GM13977 (cell line): Measurements from ENCODE around the gene CACNA2D1.

Source experiments
- DNase-seq: peaks from one replicate; pipeline ENCODE4 v3.0.0; 2012; ENCODE audit warnings: low spot score
- CTCF ChIP-seq: IDR thresholded peaks from 2 replicates; pipeline ENCODE4 v1.5.1; 2012; ENCODE audit warnings: mild to moderate bottlenecking, control low read depth; ENCODE audit not compliant: insufficient read depth; ENCODE audit errors: extremely low read depth, missing control alignments
- in situ Hi-C: fragments of 300-500 bp; cut with MboI; formaldehyde crosslinking; loops from one replicate; pipeline ENCODE4 v1.12.0; 2022; ENCODE audit warnings: low sequenced_read_pairs, low pct_unique_long_range_greater_than_20kb, mixed read lengths, inconsistent platforms; ENCODE audit not compliant: unreplicated experiment

CACNA2D1 gene

DNA sequence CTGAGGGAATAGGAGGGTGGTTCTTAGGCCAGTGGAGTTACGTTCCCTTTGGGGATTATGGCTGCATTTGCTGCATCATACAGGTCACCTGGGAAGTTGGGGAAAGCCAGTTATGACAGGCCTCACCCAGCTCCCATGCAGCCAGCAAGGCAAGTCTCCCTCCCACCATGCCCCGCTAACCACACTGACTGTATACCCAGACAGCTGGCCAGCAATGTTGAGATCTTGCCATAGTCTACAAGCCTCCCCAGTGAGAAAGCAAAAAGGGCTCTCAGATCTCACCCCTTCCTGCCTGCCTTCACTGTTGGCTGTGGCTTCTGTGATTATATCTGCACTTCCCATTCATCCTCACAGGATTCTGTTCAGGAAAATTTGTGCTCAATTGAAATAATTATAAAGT, 540.5 kb downstream of the CACNA2D1 start:
- in situ Hi-C loops = no loop called here
- no peak for DNase-seq
- no peak for TF ChIP-seq CTCF

- no peak for TF ChIP-seq CTCF
- in situ Hi-C loops = no loop called here
- DNase-seq = no peak
Measured at GRCh38 chr7:81902536-81902935, 541.0 kb downstream of the CACNA2D1 start.
